Esophagus squamous epithelium (tissue), 5 donors: ENCODE measurements around the gene PRRG2. TPM values are rescaled to one million over a fixed set of nuclear protein-coding genes. Genes with fewer than 3 reads are reported as not detected.

Experiments used
- DNase-seq: peaks from one replicate; lab custom pipeline; 2025; lab: John Stamatoyannopoulos, UW
- H3K27ac ChIP-seq, 4 donors: fragments of 200-600 bp; sonication (generic); one replicate each; pipeline ENCODE4 v1.5.1; 2016 to 2019; ENCODE audit warnings: mild to moderate bottlenecking in 1 of 4
- H3K27me3 ChIP-seq, 4 donors: fragments of 200-600 bp; sonication (generic); 1 replicate in 3 of 4; 2 replicates in 1 of 4; pipeline versions ENCODE4 v1.5.1 to v1.6.0; 2017 to 2021; ENCODE audit warnings: antibody characterized with exemption in 1 of 4
- H3K36me3 ChIP-seq, 3 donors: fragments of 200-600 bp; sonication (generic); one replicate each; pipeline ENCODE4 v1.5.1; 2016 to 2019
- H3K4me1 ChIP-seq, 3 donors: fragments of 200-600 bp; sonication (generic); one replicate each; pipeline ENCODE4 v1.5.1; 2017 to 2019
- H3K4me3 ChIP-seq, 4 donors: fragments of 200-600 bp; sonication (generic); 1 replicate in 3 of 4; 2 replicates in 1 of 4; pipeline ENCODE4 v1.5.1; 2016 to 2019; ENCODE audit warnings: mild to moderate bottlenecking in 2 of 4, moderate library complexity in 1 of 4
- H3K9me3 ChIP-seq, 3 donors: fragments of 200-600 bp; sonication (generic); one replicate each; pipeline ENCODE4 v1.5.1; 2016 to 2019
- CTCF ChIP-seq, 6 experiments: fragments of 450-650 bp in 4 of 6; fragments of 200-600 bp in 2 of 6; sonication (generic) in 2 of 6; IDR thresholded peaks; one replicate each; pipeline ENCODE4 v1.5.1; 2016 to 2019; ENCODE audit warnings: antibody characterized with exemption in 6 of 6, mild to moderate bottlenecking in 4 of 6, moderate library complexity in 4 of 6
- POLR2A ChIP-seq, 4 donors: fragments of 450-650 bp; IDR thresholded peaks; one replicate each; pipeline ENCODE4 v1.6.1; 2017; ENCODE audit warnings: antibody characterized with exemption in 4 of 4, mild to moderate bottlenecking in 4 of 4, moderate library complexity in 3 of 4
- WGBS, 2 donors: methylation state at CpG; one replicate each; pipeline ENCODE4 v1.1.5; 2018; 5-methylcytosine and 5-hydroxymethylcytosine counted together
- intact Hi-C: fragments of 100-400 bp; cut with DNase I; formaldehyde crosslinking; loops from one replicate; pipeline ENCODE4 v1.15.0; 2022
- total RNA-seq, 4 donors: library from RNA; depleted of rRNA; stranded (reverse); fragments of >200 nt; gene quantifications; one replicate each; pipeline ENCODE4 v1.1.0, GENCODE V29; 2016
- donor health status: DM: yes; HTN: yes; CAD: no.

Gene PRRG2
- 10 to 100 TPM in 1 of 4 donors, 1 to 10 TPM in 3; 7.7 to 19.8 (median 8.8) TPM for total RNA-seq

- Histone ChIP-seq H3K4me1 (peaks cover 12 to 48% (median 15%) of the 10 kb centered on the region in 3 donors), H3K36me3 (peaks cover 0 to 31% (median 0%) of the 10 kb centered on the region in 3 donors), H3K9me3 (no peaks in the 10 kb centered on the region), H3K4me3 (peak within 1 kb of the TSS; percentile 37 to 78 (median 74)), H3K27me3 (no peaks in the 10 kb centered on the region), H3K27ac (peak within 1 kb of the TSS; percentile 70 to 90 (median 80))
- no peak for DNase-seq
- intact Hi-C loops, result no loop called here
- WGBS, 2 donors, result 19 to 21% methylated on average over 10 to 14 of the region's 15 CpGs
- no peak for TF ChIP-seq CTCF (IDR thresholded peaks at IDR 0.05)
- TF ChIP-seq POLR2A (IDR thresholded peaks at IDR 0.05), result no peak
Measured at GRCh38 chr19:49581007-49581508, at the start of gene PRRG2. Gene PRRG2 (plus strand): TSS chr19:49581316. CDS start chr19:49583220, 1,904 bp downstream.

DNA sequence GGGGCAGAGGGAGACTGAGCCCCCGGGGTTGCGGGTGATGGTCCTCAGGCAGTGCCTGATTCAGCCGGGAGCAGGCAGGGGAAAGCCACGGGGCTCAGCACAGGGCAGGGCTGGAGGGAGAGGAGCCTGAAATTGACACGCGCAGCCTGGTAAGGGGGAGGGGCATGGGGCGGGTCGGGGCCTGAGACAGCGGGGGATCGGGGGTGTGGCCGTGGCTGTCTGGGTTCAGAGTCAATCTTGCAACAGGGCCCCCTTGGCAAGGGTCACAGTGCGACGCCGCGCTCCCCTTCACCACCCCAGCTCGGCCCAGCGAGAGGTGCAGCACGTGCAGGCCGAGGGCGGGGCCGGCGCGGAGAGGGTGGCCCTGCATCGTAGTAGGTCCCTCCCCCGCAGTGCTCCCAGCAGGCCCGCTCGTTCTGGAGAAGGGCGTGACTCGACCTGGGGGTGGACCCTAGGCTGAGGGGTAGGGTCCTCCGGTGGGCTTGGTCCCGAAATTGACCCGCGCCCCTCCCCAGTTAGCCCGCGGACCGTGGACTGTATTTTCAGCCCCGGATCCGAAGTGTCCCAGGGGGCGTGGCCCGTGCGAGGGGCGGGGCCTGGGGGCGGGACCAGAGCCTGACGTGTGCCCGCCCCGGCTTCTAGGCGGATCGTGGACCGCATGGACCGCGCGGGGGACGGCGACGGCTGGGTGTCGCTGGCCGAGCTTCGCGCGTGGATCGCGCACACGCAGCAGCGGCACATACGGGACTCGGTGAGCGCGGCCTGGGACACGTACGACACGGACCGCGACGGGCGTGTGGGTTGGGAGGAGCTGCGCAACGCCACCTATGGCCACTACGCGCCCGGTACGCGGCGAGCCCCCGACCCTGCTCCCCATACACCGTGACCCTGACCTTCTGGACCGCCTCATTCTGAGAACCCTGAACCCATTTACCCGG, 47.3 kb upstream of the PRRG2 start:
- TF ChIP-seq CTCF (IDR thresholded peaks at IDR 0.05) (peak in 5 of 6 experiments; percentile 19 to 54 (median 40)), POLR2A (IDR thresholded peaks at IDR 0.05) (no peak)
- WGBS, 2 donors, result 4 to 9% methylated on average over 9 to 25 of the region's 87 CpGs
- Histone ChIP-seq H3K36me3 (peaks cover 0 to 17% (median 0%) of the 10 kb centered on the region in 3 donors), H3K27me3 (no peaks in the 10 kb centered on the region), H3K9me3 (no peaks in the 10 kb centered on the region), H3K27ac (peak overlapping the region; percentile 2 to 54 (median 33)), H3K4me1 (peaks cover 15 to 32% (median 15%) of the 10 kb centered on the region in 3 donors), H3K4me3 (peak overlapping the region; percentile 29 to 84 (median 64))
- intact Hi-C loops, result no loop called here
- DNase-seq, result peak; percentile 28

DNA sequence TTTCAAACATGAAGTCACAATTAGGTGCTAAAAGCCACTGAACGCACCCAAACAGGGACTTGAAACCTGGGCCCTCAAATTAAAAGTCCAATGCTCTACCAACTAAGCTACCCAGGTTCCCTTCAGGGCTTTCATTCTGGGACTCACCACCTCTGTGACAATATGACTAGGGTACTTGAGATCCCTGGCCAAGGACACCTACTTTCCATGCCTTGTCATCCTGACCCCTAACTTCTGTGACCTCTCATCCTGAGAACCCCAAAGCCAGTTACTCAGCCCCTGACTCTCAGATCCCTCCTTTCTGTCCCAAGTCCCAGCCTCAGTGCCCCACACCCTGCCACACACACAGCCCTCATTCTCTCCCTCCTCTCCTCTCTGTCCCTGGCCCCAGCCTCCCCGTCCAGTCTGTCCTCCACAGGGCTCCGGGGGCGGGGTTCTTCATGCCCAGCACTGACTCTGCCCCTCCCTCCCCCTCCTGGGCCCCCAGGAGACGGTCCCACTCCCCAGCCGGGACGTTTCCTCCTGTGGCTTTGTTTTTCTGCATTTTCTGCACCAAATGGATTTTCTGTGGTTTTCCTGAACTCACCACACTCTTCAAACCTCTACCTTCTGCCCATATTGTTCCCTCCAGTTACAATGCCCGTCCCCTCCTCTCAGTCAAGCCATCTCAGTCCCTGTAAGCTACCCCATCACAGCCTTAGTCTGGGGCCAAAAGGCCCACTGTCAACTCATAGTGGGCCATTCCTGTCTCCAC, 46.3 kb upstream of the PRRG2 start:
- no peaks in the 10 kb centered on the region for H3K27me3 ChIP-seq
- no peak for TF ChIP-seq CTCF (IDR thresholded peaks at IDR 0.05)
- H3K4me1 ChIP-seq, result peaks cover 15 to 25% (median 15%) of the 10 kb centered on the region in 3 donors
- WGBS, 2 donors, result 66 to 80% methylated on average over 7 to 8 of the region's 8 CpGs
- intact Hi-C loops, result no loop called here
- no peaks in the 10 kb centered on the region for H3K9me3 ChIP-seq
- no peak for DNase-seq
- H3K36me3 ChIP-seq, result peaks cover 0 to 21% (median 0%) of the 10 kb centered on the region in 3 donors
- peak overlapping the region in 1 of 4 donors; percentile 11 for H3K27ac ChIP-seq
- peak overlapping the region in 3 of 4 donors; percentile 61 to 84 (median 67) for H3K4me3 ChIP-seq

- no peaks in the 10 kb centered on the region for H3K9me3 ChIP-seq
- no peak for DNase-seq
- peaks cover 15 to 25% (median 15%) of the 10 kb centered on the region in 3 donors for H3K4me1 ChIP-seq
- H3K27ac ChIP-seq, result no peak overlapping the region
- no peak for TF ChIP-seq POLR2A (IDR thresholded peaks at IDR 0.05)
- no peak for TF ChIP-seq CTCF (IDR thresholded peaks at IDR 0.05)
- WGBS, 2 donors, result 88 to 95% methylated on average over 20 of the region's 22 CpGs
- no peak overlapping the region for H3K4me3 ChIP-seq
- H3K27me3 ChIP-seq, result no peaks in the 10 kb centered on the region
- intact Hi-C loops, result no loop called here
- H3K36me3 ChIP-seq, result peaks cover 0 to 21% (median 0%) of the 10 kb centered on the region in 3 donors
Measured at GRCh38 chr19:49536921-49537462, 44.1 kb upstream of the PRRG2 start.
